GM19240 (cell line): ENCODE measurements around the gene SYCP3.
A peak's percentile ranks its signal among the peaks of the same experiment; 100 is the strongest.
"Not testable (repeated sequence)": the region's sequence is repeated elsewhere in the genome, so short reads cannot be mapped to it uniquely, and the experiment has no call there.

Experiments used
- DNase-seq: peaks from one replicate; pipeline ENCODE4 v3.0.0; 2011; ENCODE audit warnings: low spot score; ENCODE audit not compliant: insufficient read length

Gene SYCP3

GRCh38 chr12:101761350-101761749 is 22.1 kb upstream of the SYCP3 start:
- no peak for DNase-seq

- DNase-seq = no peak
Observed at GRCh38 chr12:101759396-101760047, 20.3 kb upstream of the SYCP3 start.

- no peak for DNase-seq
Observed at GRCh38 chr12:101750152-101750551, 10.9 kb upstream of the SYCP3 start.

- DNase-seq = no peak
Observed at GRCh38 chr12:101749657-101750056, 10.4 kb upstream of the SYCP3 start.

GRCh38 chr12:101748907-101749306 is 9.6 kb upstream of the SYCP3 start:
- DNase-seq = no peak

- DNase-seq = no peak
Observed at GRCh38 chr12:101747697-101748096, 8.4 kb upstream of the SYCP3 start.

- DNase-seq = no peak
Observed at GRCh38 chr12:101746661-101747060, 7.4 kb upstream of the SYCP3 start.

- no peak for DNase-seq
Observed at GRCh38 chr12:101746196-101746595, 6.9 kb upstream of the SYCP3 start.

- DNase-seq = no peak
Observed at GRCh38 chr12:101745481-101745880, 6.2 kb upstream of the SYCP3 start.

GRCh38 chr12:101743724-101744472 is 4.6 kb upstream of the SYCP3 start:
- DNase-seq = peak; percentile 4

- no peak for DNase-seq
Observed at GRCh38 chr12:101743242-101743641, 4.0 kb upstream of the SYCP3 start.

GRCh38 chr12:101740980-101741379 is 1.7 kb upstream of the SYCP3 start:
- no peak for DNase-seq

GRCh38 chr12:101740566-101740965 is 1.3 kb upstream of the SYCP3 start:
- no peak for DNase-seq

- DNase-seq = no peak
Observed at GRCh38 chr12:101737476-101737875, 1.8 kb downstream of the SYCP3 start.

GRCh38 chr12:101734482-101734881 is 4.8 kb downstream of the SYCP3 start:
- DNase-seq = not testable (repeated sequence)

GRCh38 chr12:101733166-101733565 is 6.1 kb downstream of the SYCP3 start:
- DNase-seq = no peak

- DNase-seq = no peak
Observed at GRCh38 chr12:101732318-101732717, 6.9 kb downstream of the SYCP3 start.

- DNase-seq = no peak
Observed at GRCh38 chr12:101729842-101730241, 9.4 kb downstream of the SYCP3 start.

GRCh38 chr12:101727098-101727497 is 12.2 kb downstream of the SYCP3 start:
- no peak for DNase-seq

GRCh38 chr12:101722392-101722791 is 16.9 kb downstream of the SYCP3 start:
- DNase-seq = no peak

GRCh38 chr12:101720118-101720517 is 19.1 kb downstream of the SYCP3 start:
- DNase-seq = no peak

GRCh38 chr12:101719566-101719965 is 19.7 kb downstream of the SYCP3 start:
- no peak for DNase-seq

GRCh38 chr12:101714877-101715444 is 24.3 kb downstream of the SYCP3 start:
- no peak for DNase-seq
